ENCODE data around the gene SOX15. TPM values are rescaled to one million over a fixed set of nuclear protein-coding genes. Genes with fewer than 3 reads are reported as not detected.
"Not testable (repeated sequence)": the region's sequence is repeated elsewhere in the genome, so short reads cannot be mapped to it uniquely, and the experiment has no call there.

SOX15 gene
- total RNA-seq, 1 experiment from 2014 or later: 0.33 TPM

GRCh38 chr17:7610641-7611040, 20.7 kb upstream of the SOX15 start:
- ATAC-seq (no peak), DNase-seq (ENCODE audit: low read depth, low spot score) (no peak)
- TF ChIP-seq REST (IDR thresholded peaks at IDR 0.05; ENCODE audit: insufficient read depth in 1 of 2, low read depth in 2 of 2, low read length in 1 of 2) (no peak), POLR2AphosphoS5 (IDR thresholded peaks at IDR 0.05; ENCODE audit: low read depth, low read length) (no peak), SIN3A (IDR thresholded peaks at IDR 0.05; ENCODE audit: borderline replicate concordance, insufficient read depth, low read depth, low read length) (no peak), TCF7L2 (IDR thresholded peaks at IDR 0.05; ENCODE audit: low read depth, low read length) (no peak)
- TF ChIP-seq, protein P1, sequence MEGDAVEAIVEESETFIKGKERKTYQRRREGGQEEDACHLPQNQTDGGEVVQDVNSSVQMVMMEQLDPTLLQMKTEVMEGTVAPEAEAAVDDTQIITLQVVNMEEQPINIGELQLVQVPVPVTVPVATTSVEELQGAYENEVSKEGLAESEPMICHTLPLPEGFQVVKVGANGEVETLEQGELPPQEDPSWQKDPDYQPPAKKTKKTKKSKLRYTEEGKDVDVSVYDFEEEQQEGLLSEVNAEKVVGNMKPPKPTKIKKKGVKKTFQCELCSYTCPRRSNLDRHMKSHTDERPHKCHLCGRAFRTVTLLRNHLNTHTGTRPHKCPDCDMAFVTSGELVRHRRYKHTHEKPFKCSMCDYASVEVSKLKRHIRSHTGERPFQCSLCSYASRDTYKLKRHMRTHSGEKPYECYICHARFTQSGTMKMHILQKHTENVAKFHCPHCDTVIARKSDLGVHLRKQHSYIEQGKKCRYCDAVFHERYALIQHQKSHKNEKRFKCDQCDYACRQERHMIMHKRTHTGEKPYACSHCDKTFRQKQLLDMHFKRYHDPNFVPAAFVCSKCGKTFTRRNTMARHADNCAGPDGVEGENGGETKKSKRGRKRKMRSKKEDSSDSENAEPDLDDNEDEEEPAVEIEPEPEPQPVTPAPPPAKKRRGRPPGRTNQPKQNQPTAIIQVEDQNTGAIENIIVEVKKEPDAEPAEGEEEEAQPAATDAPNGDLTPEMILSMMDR (IDR thresholded peaks at IDR 0.05): no peak
- intact Hi-C loops (cut with micrococcal nuclease; ENCODE audit: unreplicated experiment): no loop called here
- Histone ChIP-seq H3K4me1 (ENCODE audit: control insufficient read depth, insufficient read depth, low read length) (peaks cover 14% of the 10 kb centered on the region), H3K27me3 (ENCODE audit: control insufficient read depth, insufficient read depth, low read length) (no peaks in the 10 kb centered on the region), H3K27ac (ENCODE audit: low read length) (no peak overlapping the region), H3K4me3 (ENCODE audit: low read depth in 2 of 2, low read length in 2 of 2) (no peak overlapping the region), H3K36me3 (ENCODE audit: control insufficient read depth, insufficient read depth, low read length) (peaks cover 8% of the 10 kb centered on the region), H3K9me3 (ENCODE audit: control insufficient read depth, insufficient read depth, low read depth, low read length) (no peaks in the 10 kb centered on the region)
- ChIA-PET CTCF (no interaction called here), POLR2A (no interaction called here)
- BruUV-seq (replicated peaks): no TSS peak
- in situ Hi-C loops (cut with HindIII; ENCODE audit: low pct_unique_long_range_greater_than_20kb, low sequenced_read_pairs): no loop called here

GRCh38 chr17:7606280-7606679, 16.4 kb upstream of the SOX15 start:
- H3K4me3 ChIP-seq (ENCODE audit: low read depth in 2 of 2, low read length in 2 of 2): no peak overlapping the region
- H3K9me3 ChIP-seq (ENCODE audit: control insufficient read depth, insufficient read depth, low read depth, low read length): no peaks in the 10 kb centered on the region
- ATAC-seq: no peak
- in situ Hi-C loops (cut with HindIII; ENCODE audit: low pct_unique_long_range_greater_than_20kb, low sequenced_read_pairs): no loop called here
- TF ChIP-seq, protein P1 (IDR thresholded peaks at IDR 0.05): no peak
- no peak for TF ChIP-seq TCF7L2 (IDR thresholded peaks at IDR 0.05; ENCODE audit: low read depth, low read length)
- no peak for TF ChIP-seq POLR2AphosphoS5 (IDR thresholded peaks at IDR 0.05; ENCODE audit: low read depth, low read length)
- TF ChIP-seq REST (IDR thresholded peaks at IDR 0.05; ENCODE audit: insufficient read depth in 1 of 2, low read depth in 2 of 2, low read length in 1 of 2): no peak
- TF ChIP-seq SIN3A (IDR thresholded peaks at IDR 0.05; ENCODE audit: borderline replicate concordance, insufficient read depth, low read depth, low read length): no peak
- ChIA-PET CTCF (no interaction called here), POLR2A (no interaction called here)
- no TSS peak for BruUV-seq (replicated peaks)
- peaks cover 4% of the 10 kb centered on the region for H3K36me3 ChIP-seq (ENCODE audit: control insufficient read depth, insufficient read depth, low read length)
- no peaks in the 10 kb centered on the region for H3K27me3 ChIP-seq (ENCODE audit: control insufficient read depth, insufficient read depth, low read length)
- H3K27ac ChIP-seq (ENCODE audit: low read length): no peak overlapping the region
- intact Hi-C loops (cut with micrococcal nuclease; ENCODE audit: unreplicated experiment): no loop called here
- DNase-seq (ENCODE audit: low read depth, low spot score): no peak
- H3K4me1 ChIP-seq (ENCODE audit: control insufficient read depth, insufficient read depth, low read length): no peaks in the 10 kb centered on the region

- BruUV-seq (replicated peaks); H3K27me3 ChIP-seq (ENCODE audit: control insufficient read depth, insufficient read depth, low read length); H3K9me3 ChIP-seq (ENCODE audit: control insufficient read depth, insufficient read depth, low read depth, low read length); CTCF ChIA-PET; H3K27ac ChIP-seq (ENCODE audit: low read length); H3K4me3 ChIP-seq (ENCODE audit: low read depth in 2 of 2, low read length in 2 of 2); DNase-seq (ENCODE audit: low read depth, low spot score); H3K4me1 ChIP-seq (ENCODE audit: control insufficient read depth, insufficient read depth, low read length); POLR2A ChIA-PET; ATAC-seq; in situ Hi-C loops (cut with HindIII; ENCODE audit: low pct_unique_long_range_greater_than_20kb, low sequenced_read_pairs); intact Hi-C loops (cut with micrococcal nuclease; ENCODE audit: unreplicated experiment): not testable (repeated sequence)
- H3K36me3 ChIP-seq (ENCODE audit: control insufficient read depth, insufficient read depth, low read length): peaks cover 10% of the 10 kb centered on the region
Measured at GRCh38 chr17:7597561-7597960, 7.7 kb upstream of the SOX15 start.
